Keratinocyte (primary cell): ENCODE results near the gene E2F1.

Experiments
- EZH2 ChIP-seq: IDR thresholded peaks from one replicate; pipeline ENCODE4 v1.6.1; 2012; ENCODE audit warnings: inconsistent platforms, mild to moderate bottlenecking, low read length, moderate library complexity
- TF ChIP-seq, protein P1 (sequence below), 3 experiments: IDR thresholded peaks in 1 of 3; conservative IDR thresholded peaks in 1 of 3; optimal IDR thresholded peaks in 1 of 3; 2 replicates in 2 of 3; 3 replicates in 1 of 3; pipeline versions ENCODE3 to v1.5.1; 2011; ENCODE audit warnings: low read length in 3 of 3, mild to moderate bottlenecking in 3 of 3, moderate library complexity in 2 of 3, control low read depth in 1 of 3, inconsistent platforms in 1 of 3; ENCODE audit not compliant: insufficient read depth in 2 of 3; ENCODE audit errors: extremely low read depth in 1 of 3

DNA sequence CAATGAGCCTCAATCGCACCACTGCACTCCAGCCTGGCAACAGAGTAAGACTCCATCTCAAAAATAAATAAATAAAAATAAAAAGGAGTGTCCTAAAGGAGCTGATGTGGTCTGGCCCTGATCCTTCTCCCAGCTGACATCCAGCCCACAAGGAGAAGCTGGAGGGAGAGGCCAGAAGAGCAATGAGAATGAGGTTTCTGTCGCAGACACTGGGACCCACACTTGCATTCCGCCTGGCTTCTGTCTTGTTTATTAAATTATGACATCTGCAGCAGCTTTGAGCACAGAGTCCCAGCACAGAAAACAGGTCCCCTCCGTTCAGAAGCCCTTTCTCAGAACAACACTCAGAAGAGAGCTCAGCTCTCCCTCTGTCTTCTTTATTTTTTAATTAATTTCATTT, 10.3 kb upstream of the E2F1 start:
- TF ChIP-seq, protein P1, sequence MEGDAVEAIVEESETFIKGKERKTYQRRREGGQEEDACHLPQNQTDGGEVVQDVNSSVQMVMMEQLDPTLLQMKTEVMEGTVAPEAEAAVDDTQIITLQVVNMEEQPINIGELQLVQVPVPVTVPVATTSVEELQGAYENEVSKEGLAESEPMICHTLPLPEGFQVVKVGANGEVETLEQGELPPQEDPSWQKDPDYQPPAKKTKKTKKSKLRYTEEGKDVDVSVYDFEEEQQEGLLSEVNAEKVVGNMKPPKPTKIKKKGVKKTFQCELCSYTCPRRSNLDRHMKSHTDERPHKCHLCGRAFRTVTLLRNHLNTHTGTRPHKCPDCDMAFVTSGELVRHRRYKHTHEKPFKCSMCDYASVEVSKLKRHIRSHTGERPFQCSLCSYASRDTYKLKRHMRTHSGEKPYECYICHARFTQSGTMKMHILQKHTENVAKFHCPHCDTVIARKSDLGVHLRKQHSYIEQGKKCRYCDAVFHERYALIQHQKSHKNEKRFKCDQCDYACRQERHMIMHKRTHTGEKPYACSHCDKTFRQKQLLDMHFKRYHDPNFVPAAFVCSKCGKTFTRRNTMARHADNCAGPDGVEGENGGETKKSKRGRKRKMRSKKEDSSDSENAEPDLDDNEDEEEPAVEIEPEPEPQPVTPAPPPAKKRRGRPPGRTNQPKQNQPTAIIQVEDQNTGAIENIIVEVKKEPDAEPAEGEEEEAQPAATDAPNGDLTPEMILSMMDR (optimal IDR thresholded peaks at IDR 0.05 in 1 of 3, IDR thresholded peaks at IDR 0.05 in 1 of 3, conservative IDR thresholded peaks at IDR 0.05 in 1 of 3; ENCODE audit: extremely low read depth in 1 of 3, insufficient read depth in 2 of 3, low read length in 3 of 3) = no peak
- no peak for TF ChIP-seq EZH2
